ENCODE measurements around the gene MAPK1IP1L.

Gene MAPK1IP1L

GRCh38 chr14:55097881-55098560 lies 46.6 kb downstream of the MAPK1IP1L start:
- Histone ChIP-seq H3K27ac (ENCODE audit: extremely low read depth, low read depth, low read length) (no peak overlapping the region), H3K4me3 (ENCODE audit: low read depth, low read length) (no peak overlapping the region), H3K4me1 (ENCODE audit: control insufficient read depth, insufficient read depth, low read length) (peaks cover 11% of the 10 kb centered on the region; the same call in 1 of the 2 replicates), H3K36me3 (ENCODE audit: control insufficient read depth in 2 of 2, insufficient read depth in 1 of 2, low read length in 2 of 2) (no peaks in the 10 kb centered on the region), H3K9me3 (ENCODE audit: control insufficient read depth, insufficient read depth, low read depth, low read length) (no peaks in the 10 kb centered on the region)
- CTCF ChIA-PET, result interaction anchor here (0.8 kb wide), 1 partner anchor 63 kb away, joined by 4 read pairs; no protein-coding TSS in a partner anchor
- TF ChIP-seq ZFHX2 (tag by site-specific recombination; conservative IDR thresholded peaks at IDR 0.05) (peak; percentile 68), ZNF701 (tag by site-specific recombination; IDR thresholded peaks at IDR 0.05) (no peak), REST (tag by site-specific recombination; IDR thresholded peaks at IDR 0.05) (no peak), EGR2 (tag by site-specific recombination; IDR thresholded peaks at IDR 0.05; ENCODE audit: low read depth) (peak; percentile 25; the same call in 1 of the 2 replicates)
- POLR2A ChIA-PET, result no interaction called here

GRCh38 chr14:55098561-55098898 lies 47.1 kb downstream of the MAPK1IP1L start:
- TF ChIP-seq ZNF354C (tag by site-specific recombination; IDR thresholded peaks at IDR 0.05; ENCODE audit: borderline replicate concordance, low read depth) (no peak), ZNF157 (tag by site-specific recombination; IDR thresholded peaks at IDR 0.05) (no peak), HOXA7 (CRISPR knock-in tag; IDR thresholded peaks at IDR 0.05; ENCODE audit: borderline replicate concordance) (no peak), ZNF10 (tag by site-specific recombination; IDR thresholded peaks at IDR 0.05) (no peak), ZNF114 (tag by site-specific recombination; IDR thresholded peaks at IDR 0.05) (no peak), ZNF184 (tag by site-specific recombination; IDR thresholded peaks at IDR 0.05) (no peak), ZNF280D (tag by site-specific recombination; IDR thresholded peaks at IDR 0.05) (no peak), ZNF26 (tag by site-specific recombination; IDR thresholded peaks at IDR 0.05) (no peak), KLF10 (tag by site-specific recombination; IDR thresholded peaks at IDR 0.05) (no peak), ZNF433 (tag by site-specific recombination; IDR thresholded peaks at IDR 0.05; ENCODE audit: low read depth) (no peak), ZNF639 (tag by site-specific recombination; IDR thresholded peaks at IDR 0.05) (no peak), ZNF560 (tag by site-specific recombination; IDR thresholded peaks at IDR 0.05; ENCODE audit: borderline replicate concordance) (no peak), ZBTB8A (tag by site-specific recombination; IDR thresholded peaks at IDR 0.05) (no peak), ZNF654 (tag by site-specific recombination; IDR thresholded peaks at IDR 0.05; ENCODE audit: low read depth) (no peak), ZNF140 (tag by site-specific recombination; IDR thresholded peaks at IDR 0.05) (no peak), ZEB2 (tag by site-specific recombination; IDR thresholded peaks at IDR 0.05) (no peak)
- CTCF ChIA-PET, result interaction anchor here (0.8 kb wide), 1 partner anchor 62 kb away, joined by 4 read pairs; no protein-coding TSS in a partner anchor
- Histone ChIP-seq H3K36me3 (ENCODE audit: control insufficient read depth in 2 of 2, insufficient read depth in 1 of 2, low read length in 2 of 2) (no peaks in the 10 kb centered on the region), H3K27ac (ENCODE audit: extremely low read depth, low read depth, low read length) (no peak overlapping the region), H3K4me3 (ENCODE audit: low read depth, low read length) (no peak overlapping the region), H3K9me3 (ENCODE audit: control insufficient read depth, insufficient read depth, low read depth, low read length) (no peaks in the 10 kb centered on the region), H3K4me1 (ENCODE audit: control insufficient read depth, insufficient read depth, low read length) (peaks cover 15% of the 10 kb centered on the region)
- POLR2A ChIA-PET, result no interaction called here
